HG03139 (cell line): ENCODE measurements around the gene PSMB3.

ENCODE experiments used
- ATAC-seq: cut with Tn5 transposase; IDR thresholded peaks from one replicate; pipeline ENCODE4 v1.9.1; 2021; ENCODE audit not compliant: unreplicated experiment

Gene PSMB3

GRCh38 chr17:38752308-38753070 lies at the start of gene PSMB3:
PSMB3 (plus strand) TSS chr17:38752741; CDS start chr17:38752827, 86 bp downstream.
- ATAC-seq = peak; percentile 66

DNA sequence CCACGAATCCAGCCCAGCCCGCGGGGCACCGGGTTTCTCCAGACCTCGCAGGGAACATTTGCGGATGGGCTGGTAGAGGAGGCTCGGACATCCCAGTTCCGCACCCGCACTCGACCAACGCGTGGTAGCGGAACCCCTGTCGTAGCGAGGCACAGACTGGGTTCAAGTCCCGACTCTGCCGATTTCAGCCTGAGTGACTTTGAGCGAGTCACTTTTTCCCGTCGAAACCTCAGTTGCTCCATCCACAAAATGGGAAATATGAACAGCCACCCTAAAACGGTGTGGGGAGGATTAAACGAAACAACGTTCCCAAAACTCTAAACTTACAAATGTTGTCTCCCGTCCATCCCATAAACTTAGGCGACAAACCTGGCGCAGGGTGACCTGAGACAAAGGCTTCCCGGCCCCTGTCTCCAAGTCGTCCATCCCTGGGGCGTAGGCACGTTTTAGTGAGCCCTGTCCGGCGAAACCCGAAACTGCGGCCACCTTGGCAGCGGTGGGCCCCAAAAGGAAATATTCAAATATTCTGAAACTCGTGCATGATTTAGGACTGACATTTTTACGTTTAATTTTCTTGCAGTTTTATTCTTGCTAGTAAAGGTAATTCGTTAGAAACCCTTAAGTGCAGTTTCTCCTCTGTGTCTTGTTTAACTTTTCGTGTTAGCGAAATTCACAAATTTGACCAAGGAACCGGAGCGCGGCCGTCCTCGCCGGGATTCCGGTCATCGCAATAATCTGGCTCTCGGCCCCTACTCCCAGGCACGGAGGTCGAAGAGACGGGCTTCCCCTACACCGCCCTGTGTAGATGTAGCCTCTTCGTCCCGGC lies 49.4 kb upstream of the PSMB3 start:
- no peak for ATAC-seq

GRCh38 chr17:38703742-38704605 lies 48.6 kb upstream of the PSMB3 start:
- ATAC-seq = no peak

DNA sequence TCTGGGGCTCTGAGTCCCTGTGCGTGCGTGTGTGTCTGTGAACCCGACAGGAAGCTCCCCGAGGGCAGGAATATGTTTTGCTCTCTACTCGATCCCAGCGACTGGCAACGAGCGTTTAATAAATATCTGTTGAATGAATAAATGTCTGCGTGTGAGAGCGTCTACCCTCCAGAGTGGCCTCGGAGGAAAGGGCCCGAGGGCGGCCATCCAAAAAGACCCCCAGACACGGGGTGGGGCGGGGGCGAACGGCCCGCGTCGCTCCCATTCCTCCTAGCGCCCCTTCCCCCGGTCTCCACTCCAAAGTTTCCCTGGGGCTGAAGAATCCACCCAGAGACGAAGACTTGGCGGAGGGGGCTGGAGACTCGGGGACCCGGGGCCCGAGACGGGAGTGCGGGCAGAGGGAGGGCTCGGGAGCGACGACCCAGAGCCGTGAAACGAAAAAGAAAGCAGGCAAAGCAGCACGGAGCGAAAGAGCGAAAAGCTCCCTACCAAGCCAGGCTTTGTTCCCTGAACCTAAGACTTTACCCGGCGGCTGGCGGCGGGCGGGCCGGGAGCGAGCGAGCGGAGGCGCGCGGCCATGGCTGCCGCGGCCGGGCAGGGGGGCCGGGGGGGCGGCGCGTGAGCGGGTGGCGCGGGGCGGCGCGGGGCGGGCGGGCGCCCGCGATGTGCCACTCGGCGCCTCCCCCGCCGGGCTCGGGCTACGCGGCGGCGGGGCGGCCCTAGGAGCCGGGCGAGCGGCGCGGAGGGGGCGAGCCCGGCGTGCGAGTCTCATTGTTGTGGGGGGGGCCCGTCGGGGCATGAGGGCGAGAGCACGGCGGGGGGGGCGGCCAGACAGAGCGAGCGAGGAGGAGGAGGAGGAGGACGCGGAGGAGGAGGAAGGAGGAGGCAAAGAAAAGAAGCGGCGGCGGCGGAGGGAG lies 47.7 kb upstream of the PSMB3 start, which contains the start of gene MLLT6:
Gene MLLT6 (plus strand): TSS at position 668 of the 917 bp plus-strand sequence. CDS start 360 bp downstream, outside the sequence.
- ATAC-seq = no peak

- no peak for ATAC-seq
These were observed 47.1 kb upstream of the PSMB3 start for GRCh38 chr17:38705523-38705802.

DNA sequence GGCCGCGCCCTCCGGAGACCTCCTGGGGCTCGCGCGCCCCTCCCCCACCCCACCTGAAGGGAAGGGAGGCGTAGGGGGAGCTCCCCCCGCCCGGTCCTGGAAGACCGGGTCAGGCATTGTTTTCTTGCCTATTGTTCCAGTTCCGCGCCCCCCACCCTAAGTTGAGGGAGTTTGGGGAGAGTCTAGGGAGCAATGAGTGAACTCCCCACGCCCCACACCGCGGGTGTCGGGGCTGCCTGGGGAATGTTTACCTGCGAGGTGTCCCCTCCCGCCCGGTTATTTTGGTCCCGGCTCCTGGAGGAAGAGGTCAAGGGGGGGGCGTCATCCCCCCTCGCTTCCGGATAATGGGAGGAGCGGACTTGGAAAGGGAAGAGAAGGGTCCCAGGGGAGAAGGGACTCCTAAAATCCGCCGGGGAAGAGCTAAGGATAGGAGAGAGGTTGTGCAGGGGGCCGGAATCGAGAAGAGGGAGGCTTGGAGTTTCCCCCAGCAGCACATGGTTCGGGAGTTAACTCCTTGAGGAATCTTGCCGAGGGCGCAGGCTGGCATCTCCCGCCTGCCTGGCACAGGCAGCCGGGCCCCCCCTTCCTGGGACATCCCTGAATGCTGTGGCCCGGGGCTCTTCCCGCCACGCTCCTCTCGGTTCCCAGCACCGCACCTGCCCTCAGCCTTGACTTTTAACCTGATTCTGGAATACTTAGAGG lies 46.6 kb upstream of the PSMB3 start:
- ATAC-seq = no peak

DNA sequence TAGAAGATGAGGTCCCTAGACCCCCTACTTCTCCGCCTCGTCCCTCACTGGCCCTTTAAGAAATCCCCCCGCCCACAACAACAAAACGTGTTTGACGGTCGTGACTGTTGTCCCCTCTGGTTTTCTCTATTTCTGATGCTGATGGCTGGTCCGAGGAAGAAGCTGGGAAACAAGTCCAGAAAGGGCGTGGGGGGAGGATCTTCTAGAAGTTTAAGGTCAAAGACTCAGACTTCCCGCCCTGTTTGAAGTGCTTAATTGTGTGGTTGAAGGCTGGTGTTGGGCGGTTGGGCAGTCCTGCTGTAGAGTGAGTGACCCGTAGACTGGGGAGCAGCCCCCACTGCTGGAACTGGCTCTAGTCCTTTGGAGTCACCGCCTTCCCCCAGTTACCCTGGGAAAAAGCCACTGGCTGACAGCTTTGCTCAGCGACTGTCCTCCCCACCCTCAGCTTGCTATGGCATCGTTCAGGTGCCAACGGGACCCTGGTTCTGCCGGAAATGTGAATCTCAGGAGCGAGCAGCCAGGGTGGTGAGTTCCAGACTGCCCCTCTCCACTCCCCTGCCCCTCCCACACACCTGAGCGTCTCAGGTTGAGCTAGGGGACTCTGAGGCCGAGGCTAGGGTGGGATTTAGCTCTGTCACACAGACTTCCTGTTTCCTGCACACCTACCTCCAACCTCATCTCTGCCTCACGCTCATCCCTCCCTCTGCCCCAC lies 45.9 kb upstream of the PSMB3 start:
- no peak for ATAC-seq

DNA sequence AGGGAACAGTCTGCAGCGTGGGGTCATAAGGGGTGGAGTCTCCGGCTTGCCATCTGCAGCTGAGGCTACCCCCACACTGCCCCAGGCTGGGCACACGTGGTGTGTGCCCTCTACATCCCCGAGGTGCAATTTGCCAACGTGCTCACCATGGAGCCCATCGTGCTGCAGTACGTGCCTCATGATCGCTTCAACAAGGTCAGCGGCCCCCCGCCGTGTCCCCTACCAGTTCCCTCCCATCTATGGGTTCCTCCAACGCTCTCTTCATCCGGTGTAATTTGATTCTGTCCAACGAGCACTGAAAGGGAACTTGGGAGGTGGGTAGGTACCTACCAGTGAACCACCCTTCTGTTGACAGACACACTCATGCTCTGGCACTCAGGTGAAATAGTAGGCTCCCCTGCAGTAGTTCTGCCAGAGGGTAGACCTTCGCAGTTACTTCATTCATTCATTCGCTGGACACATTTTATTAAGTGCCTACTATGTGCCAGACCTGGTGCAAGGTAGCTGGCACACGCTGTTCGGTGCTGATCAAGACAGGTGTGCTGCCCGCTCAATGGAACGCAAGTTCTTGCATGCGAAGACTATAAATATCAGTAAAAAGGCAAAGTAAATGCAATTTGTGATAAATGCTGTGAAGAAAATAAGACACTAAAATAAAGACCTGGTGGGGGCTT lies 44.7 kb upstream of the PSMB3 start:
- ATAC-seq = no peak

DNA sequence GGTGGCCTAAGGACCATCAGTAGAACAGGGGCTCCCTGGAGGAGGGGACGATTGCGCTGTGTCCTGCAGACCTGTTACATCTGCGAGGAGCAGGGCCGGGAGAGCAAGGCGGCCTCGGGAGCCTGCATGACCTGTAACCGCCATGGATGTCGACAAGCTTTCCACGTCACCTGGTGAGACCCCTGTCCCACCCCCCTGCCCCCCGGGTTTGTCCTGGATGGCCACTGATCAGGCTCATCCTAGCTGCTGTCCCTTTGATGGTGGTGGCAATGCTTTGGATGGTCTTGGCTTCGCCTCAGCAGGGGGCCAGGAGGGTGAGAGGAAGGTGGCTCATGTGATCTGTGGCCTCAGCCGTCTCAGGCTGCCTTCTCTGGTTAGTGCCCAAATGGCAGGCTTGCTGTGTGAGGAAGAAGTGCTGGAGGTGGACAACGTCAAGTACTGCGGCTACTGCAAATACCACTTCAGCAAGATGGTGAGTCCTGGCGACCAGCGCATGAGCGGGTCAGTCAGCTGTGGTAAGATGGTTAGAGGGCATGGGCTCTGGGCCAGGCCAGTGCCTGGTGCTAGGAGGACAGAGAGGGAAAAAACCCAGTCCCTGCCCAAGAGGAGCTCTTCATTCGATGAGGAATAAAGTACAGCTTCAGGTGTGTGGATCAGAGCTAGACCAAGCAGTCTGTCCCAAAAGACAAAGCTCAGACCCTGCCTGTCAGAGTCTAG lies 43.3 kb upstream of the PSMB3 start:
- ATAC-seq = no peak

DNA sequence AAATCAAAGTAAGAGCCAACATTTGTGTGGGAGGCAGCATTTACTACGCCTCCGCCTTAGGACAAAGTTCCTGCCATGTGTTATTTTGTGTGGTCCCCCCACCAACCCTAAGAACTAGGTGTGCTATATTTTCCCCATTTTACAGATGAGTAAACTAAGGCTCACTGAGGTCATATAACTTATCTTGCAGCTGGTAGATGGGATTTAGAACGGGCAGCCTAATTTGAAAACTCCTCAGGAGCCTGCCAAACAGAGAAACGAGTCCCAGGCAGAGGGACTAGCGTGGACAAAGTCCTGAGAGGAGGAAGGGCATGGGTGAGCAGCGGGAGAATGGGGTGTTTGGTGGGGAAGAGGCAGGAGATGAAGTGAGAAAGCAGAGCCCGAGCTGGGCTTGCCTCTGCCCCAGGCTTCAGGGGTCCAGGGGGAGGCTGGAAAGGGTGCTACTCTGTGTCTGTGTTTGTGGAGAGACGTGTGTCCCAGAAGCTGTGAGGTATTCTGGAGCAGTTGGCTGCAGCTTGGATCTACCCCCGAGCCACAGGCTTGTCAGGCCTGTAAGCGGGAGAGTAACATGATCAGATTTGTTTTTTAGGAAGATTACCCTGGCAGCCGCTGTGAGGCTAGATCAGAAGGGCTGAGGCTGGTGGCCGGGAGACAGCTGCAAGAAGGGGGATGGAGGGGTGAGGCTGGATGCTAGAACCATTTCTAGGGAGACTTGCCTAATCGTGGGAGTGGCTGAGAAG lies 42.5 kb upstream of the PSMB3 start:
- no peak for ATAC-seq

DNA sequence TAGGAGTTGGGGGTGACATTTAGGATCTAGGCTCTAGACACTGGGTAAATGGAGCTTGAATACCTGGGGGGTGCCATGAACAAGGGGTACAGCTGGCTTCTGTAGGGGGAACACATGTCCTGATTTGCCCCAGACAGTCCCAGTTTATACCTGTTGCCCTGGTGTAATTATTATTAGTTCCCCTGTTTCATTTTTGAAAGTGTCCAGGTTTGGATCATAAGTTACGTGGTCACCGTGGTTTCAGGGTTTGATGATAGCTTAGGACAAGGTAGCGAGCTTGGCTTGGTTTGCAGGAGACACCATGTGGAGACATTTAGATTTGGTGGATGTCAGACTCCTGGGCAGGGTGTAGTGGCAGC lies 42.0 kb upstream of the PSMB3 start:
- no peak for ATAC-seq

DNA sequence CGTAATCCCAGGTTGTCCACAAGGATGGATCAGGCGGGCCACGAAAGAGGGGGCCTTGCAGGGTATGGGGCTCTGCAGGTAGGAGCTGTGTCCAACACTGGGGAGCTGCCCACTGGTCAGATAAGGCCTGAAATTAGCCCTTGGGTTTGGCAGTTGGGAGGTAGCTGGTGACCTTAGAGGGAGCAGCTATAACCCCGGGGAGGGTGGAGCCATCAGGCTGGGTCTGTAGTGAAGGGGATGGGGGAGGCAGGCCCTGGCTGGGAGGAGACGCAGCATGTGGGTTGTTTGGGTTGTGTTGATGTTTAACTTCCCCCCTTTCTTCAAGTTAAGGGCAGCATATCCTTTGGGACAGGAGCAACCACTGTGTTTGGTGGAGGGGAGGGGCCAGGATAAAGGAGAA lies 41.6 kb upstream of the PSMB3 start:
- ATAC-seq = no peak

DNA sequence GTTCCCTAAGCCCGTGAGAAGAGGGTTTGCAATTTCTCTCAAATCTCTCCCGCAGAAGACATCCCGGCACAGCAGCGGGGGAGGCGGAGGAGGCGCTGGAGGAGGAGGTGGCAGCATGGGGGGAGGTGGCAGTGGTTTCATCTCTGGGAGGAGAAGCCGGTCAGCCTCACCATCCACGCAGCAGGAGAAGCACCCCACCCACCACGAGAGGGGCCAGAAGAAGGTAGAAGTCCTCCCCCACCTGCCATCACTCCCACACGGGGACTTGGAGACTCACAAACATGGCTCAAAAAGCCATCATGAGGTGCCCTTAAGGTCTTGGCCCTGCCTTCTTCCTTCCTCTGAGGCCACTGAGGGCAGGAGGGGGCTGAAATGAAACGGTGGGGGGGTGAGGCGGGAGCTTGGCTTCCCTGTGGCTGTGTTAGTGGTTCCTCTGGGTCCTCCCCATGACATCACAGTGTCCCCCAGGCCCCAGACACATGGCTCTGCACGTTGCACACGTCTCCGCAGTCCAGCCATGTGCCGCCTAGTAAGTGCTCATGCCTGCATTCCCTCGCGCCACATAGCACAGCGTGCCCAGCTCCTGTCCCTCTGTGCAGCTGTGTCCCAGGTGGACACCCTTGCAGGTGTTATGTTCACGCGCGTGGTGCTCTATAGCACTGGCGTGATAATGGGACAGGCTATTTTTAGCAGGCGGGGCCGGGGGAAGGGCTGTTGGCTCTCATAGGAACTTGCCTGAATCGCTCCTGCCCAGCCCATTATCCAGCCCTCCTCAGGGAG lies 40.6 kb upstream of the PSMB3 start:
- ATAC-seq = no peak

GRCh38 chr17:38712593-38712992 lies 39.9 kb upstream of the PSMB3 start:
- no peak for ATAC-seq

DNA sequence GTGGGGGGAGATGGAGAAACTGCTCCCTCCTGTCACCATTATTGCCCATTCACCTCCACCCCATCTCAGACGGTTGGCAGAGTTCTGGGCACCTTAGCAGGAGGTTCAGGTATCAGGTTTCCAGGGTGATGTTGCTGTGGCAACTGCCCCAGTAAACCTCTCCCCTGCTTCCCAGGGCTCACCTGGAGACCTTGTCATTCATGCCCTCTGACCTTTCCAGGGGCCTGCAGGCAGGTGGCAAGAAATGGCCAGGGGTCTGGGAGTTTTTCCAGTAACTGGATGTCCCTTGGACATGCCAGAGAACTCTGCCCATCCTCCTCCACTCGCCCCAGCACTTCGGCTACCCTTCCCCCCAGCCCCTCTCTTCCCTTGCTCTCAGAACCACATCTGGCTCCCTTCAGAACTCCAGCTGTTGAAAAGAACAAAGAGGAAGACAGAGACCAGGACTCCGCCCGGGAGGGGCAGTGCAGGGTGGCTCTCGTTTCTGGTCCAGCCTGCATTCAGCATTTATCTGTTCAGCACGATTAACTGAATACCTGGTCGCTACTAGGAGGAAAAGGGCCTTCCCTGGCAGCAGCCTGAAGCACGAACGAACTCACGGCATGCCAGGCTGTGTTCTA lies 39.0 kb upstream of the PSMB3 start:
- ATAC-seq = no peak
